ENCODE results near the gene MCRS1.

The MCRS1 gene

GRCh38 chr12:49554266-49554665, 13.7 kb downstream of the MCRS1 start:
- TF ChIP-seq CTCF (conservative IDR thresholded peaks at IDR 0.05; ENCODE audit: low read depth, low read length), result no peak

GRCh38 chr12:49553512-49554088, 14.3 kb downstream of the MCRS1 start:
- H3K4me3 ChIP-seq (ENCODE audit: low read depth, low read length), result no peak overlapping the region
- DNase-seq (ENCODE audit: low read depth), result peak; percentile 42
- peak; percentile 57 for TF ChIP-seq CTCF (conservative IDR thresholded peaks at IDR 0.05; ENCODE audit: low read depth, low read length)

More at GRCh38 chr12:49554266-49554665, 13.7 kb downstream of the MCRS1 start:
- DNase-seq (ENCODE audit: low read depth), result no peak
- H3K4me3 ChIP-seq (ENCODE audit: low read depth, low read length), result no peak overlapping the region

- DNase-seq (ENCODE audit: low read depth), result no peak
- H3K4me3 ChIP-seq (ENCODE audit: low read depth, low read length), result no peak overlapping the region
- no peak for TF ChIP-seq CTCF (conservative IDR thresholded peaks at IDR 0.05; ENCODE audit: low read depth, low read length)
Measured at GRCh38 chr12:49552899-49553298, 15.0 kb downstream of the MCRS1 start.

DNA sequence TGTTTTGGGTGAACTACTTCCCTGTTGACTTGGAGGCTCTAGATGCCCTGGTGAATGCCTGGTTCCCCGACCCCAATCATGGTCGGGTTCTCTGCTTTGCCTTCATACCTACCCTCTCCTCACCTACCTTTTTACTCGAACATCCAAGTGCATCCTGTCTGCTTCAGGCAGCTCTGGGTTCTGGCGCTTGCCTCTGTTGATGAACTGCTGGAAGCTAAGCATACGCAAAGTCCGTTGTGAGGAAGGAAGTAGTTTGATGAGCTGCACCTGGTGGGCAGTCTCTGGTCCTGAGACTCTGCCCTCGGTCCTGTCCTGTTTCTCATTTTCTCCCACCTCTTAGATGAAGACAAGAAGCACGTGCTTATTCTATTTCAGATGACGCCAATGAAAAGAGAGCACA, 15.5 kb downstream of the MCRS1 start:
- H3K4me3 ChIP-seq (ENCODE audit: low read depth, low read length), result no peak overlapping the region
- DNase-seq (ENCODE audit: low read depth), result no peak
- TF ChIP-seq CTCF (conservative IDR thresholded peaks at IDR 0.05; ENCODE audit: low read depth, low read length), result no peak

- DNase-seq (ENCODE audit: low read depth), result no peak
- H3K4me3 ChIP-seq (ENCODE audit: low read depth, low read length), result no peak overlapping the region
- TF ChIP-seq CTCF (conservative IDR thresholded peaks at IDR 0.05; ENCODE audit: low read depth, low read length), result no peak
Measured at GRCh38 chr12:49552014-49552413, 15.9 kb downstream of the MCRS1 start.

- H3K4me3 ChIP-seq (ENCODE audit: low read depth, low read length), result no peak overlapping the region
- no peak for DNase-seq (ENCODE audit: low read depth)
- no peak for TF ChIP-seq CTCF (conservative IDR thresholded peaks at IDR 0.05; ENCODE audit: low read depth, low read length)
Measured at GRCh38 chr12:49550693-49551252, 17.2 kb downstream of the MCRS1 start.

Measured in choroid plexus epithelial cell (primary cell).